Kidney epithelial cell (primary cell): Measurements from ENCODE around the gene GDNF. TPM values are rescaled to one million over a fixed set of nuclear protein-coding genes. Genes with fewer than 3 reads are reported as not detected.

Source experiments
- DNase-seq: peaks from one replicate; pipeline ENCODE4 v3.0.0-alpha.2; 2010; ENCODE audit warnings: low read depth
- H3K27me3 ChIP-seq: 2 replicates; pipeline ENCODE4 v1.6.0; 2011; ENCODE audit warnings: low read length; ENCODE audit not compliant: control insufficient read depth, insufficient read depth
- H3K36me3 ChIP-seq: 2 replicates; pipeline ENCODE4 v1.5.1; 2011; ENCODE audit warnings: low read length; ENCODE audit not compliant: control insufficient read depth, insufficient read depth
- H3K4me3 ChIP-seq: 2 replicates; pipeline ENCODE4 v1.5.1; 2011; ENCODE audit warnings: low read depth, mild to moderate bottlenecking, control low read depth, low read length
- total RNA-seq: library from RNA; depleted of rRNA; stranded (reverse); fragments of >200 nt; gene quantifications from 2 replicates; pipeline ENCODE4 v1.2.3, GENCODE V29; 2015
- TF ChIP-seq, protein P1 (sequence below): IDR thresholded peaks from 2 replicates; pipeline ENCODE4 v1.5.1; 2011; ENCODE audit warnings: mild to moderate bottlenecking, moderate library complexity, low read length, control low read depth, inconsistent platforms; ENCODE audit not compliant: insufficient read depth, poor library complexity, severe bottlenecking

The GDNF gene
- total RNA-seq, 1 donor from 2014 or later: 1.0 TPM

- no peak for DNase-seq
- no peaks in the 10 kb centered on the region for H3K36me3 ChIP-seq
- no peak overlapping the region for H3K4me3 ChIP-seq
- no peaks in the 10 kb centered on the region for H3K27me3 ChIP-seq
- TF ChIP-seq, protein P1, sequence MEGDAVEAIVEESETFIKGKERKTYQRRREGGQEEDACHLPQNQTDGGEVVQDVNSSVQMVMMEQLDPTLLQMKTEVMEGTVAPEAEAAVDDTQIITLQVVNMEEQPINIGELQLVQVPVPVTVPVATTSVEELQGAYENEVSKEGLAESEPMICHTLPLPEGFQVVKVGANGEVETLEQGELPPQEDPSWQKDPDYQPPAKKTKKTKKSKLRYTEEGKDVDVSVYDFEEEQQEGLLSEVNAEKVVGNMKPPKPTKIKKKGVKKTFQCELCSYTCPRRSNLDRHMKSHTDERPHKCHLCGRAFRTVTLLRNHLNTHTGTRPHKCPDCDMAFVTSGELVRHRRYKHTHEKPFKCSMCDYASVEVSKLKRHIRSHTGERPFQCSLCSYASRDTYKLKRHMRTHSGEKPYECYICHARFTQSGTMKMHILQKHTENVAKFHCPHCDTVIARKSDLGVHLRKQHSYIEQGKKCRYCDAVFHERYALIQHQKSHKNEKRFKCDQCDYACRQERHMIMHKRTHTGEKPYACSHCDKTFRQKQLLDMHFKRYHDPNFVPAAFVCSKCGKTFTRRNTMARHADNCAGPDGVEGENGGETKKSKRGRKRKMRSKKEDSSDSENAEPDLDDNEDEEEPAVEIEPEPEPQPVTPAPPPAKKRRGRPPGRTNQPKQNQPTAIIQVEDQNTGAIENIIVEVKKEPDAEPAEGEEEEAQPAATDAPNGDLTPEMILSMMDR: no peak
Measured at GRCh38 chr5:37811866-37812265, 28.0 kb downstream of the GDNF start.

GRCh38 chr5:37810311-37810710, 29.5 kb downstream of the GDNF start:
- TF ChIP-seq, protein P1: no peak
- H3K4me3 ChIP-seq: no peak overlapping the region
- no peaks in the 10 kb centered on the region for H3K36me3 ChIP-seq
- no peaks in the 10 kb centered on the region for H3K27me3 ChIP-seq
- no peak for DNase-seq

DNA sequence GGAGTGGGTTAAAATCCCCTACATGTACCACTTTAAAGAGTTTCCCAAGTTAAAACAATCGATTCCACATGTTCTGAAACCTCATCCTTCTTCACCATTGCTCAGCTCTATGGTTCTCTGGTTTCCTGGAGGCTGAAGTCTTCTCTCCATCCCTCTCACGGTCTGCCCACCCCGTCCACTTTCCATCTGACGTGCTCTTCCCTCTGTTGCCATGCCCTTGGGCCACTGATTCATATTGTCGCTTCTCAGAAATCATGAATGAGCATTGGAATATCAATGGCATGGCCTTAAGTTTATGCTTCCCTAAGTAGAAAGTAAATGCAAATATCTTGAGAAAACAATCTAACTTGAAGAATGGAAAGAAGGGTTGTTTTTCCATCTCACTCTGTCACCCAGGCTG, 30.9 kb downstream of the GDNF start:
- Histone ChIP-seq H3K36me3 (no peaks in the 10 kb centered on the region), H3K27me3 (no peaks in the 10 kb centered on the region), H3K4me3 (no peak overlapping the region)
- DNase-seq: no peak
- TF ChIP-seq, protein P1: no peak

DNA sequence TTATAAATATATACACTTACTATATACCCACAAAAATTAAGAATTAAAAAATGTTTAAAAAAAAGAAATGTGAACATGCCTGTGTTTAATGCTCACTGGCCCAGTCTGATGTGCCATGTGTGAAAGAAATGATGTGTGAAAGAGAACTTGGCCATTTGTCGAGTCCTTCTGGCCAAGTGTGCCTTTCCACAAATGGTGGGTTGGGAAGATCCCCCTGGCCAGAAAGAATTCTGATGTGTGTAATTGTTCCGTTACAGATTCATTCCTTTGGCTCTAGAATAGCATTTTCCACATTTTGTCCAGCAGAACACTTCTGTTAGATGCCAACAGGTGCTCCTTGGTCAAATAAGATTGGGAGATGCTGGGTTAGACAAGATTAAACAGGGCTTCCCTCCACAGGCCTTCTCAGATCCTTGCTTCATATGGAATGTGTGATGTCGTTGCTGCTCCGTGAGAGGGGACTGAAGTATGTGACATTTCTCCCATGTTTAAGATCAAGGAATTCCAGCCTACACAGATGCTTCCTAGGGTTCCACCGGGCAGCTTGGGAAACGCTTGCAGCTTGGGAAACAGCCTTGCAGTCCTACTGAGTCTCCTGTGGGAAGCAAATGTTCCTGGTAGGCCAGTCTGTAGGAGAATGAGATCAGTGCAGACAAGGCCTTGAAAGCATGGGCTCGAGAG, 32.1 kb downstream of the GDNF start:
- TF ChIP-seq, protein P1: no peak
- Histone ChIP-seq H3K27me3 (no peaks in the 10 kb centered on the region), H3K36me3 (no peaks in the 10 kb centered on the region), H3K4me3 (no peak overlapping the region)
- no peak for DNase-seq

DNA sequence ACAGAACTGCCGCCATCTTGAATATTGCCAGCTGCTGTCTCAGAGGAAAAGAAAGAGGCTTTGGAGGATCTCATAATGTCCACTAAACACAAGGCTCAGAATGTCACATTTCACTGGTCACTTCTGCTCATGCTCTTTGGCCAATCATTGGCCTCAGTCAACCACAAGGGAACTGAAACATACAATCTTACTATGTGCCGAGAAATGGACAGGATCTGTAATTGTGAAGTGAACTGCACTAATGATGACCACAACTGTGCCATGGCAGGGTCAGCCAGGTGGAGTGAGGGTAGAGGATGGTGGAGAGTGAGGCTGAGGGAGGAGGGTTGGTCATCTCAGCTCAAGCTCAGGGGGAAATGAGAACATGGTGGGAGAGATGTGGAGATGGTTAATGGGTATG, 32.8 kb downstream of the GDNF start:
- TF ChIP-seq, protein P1: no peak
- no peaks in the 10 kb centered on the region for H3K27me3 ChIP-seq
- no peaks in the 10 kb centered on the region for H3K36me3 ChIP-seq
- H3K4me3 ChIP-seq: no peak overlapping the region
- DNase-seq: no peak

GRCh38 chr5:37806476-37806875, 33.4 kb downstream of the GDNF start:
- no peak overlapping the region for H3K4me3 ChIP-seq
- no peaks in the 10 kb centered on the region for H3K36me3 ChIP-seq
- DNase-seq: no peak
- TF ChIP-seq, protein P1: no peak
- H3K27me3 ChIP-seq: no peaks in the 10 kb centered on the region
